PC-9 (cell line): ENCODE measurements around the gene UTP25. TPM values are rescaled to one million over a fixed set of nuclear protein-coding genes. Genes with fewer than 3 reads are reported as not detected.

ENCODE experiments used
- BruUV-seq: library from RNA; stranded (reverse); fragments of 400-500 nt; replicated peaks from 2 replicates; lab custom pipeline; 2021; lab: Mats Ljungman, UMichigan
- CTCF ChIA-PET: fragments of 300-600 bp; sonication (Branson Sonifier 250); formaldehyde crosslinking; loops from one replicate; lab custom pipeline; 2022; ENCODE audit warnings: antibody characterized with exemption; lab: Charles Lee
- POLR2A ChIA-PET: fragments of 300-600 bp; sonication (Branson Sonifier 250); formaldehyde crosslinking; loops from one replicate; lab custom pipeline; 2022; ENCODE audit warnings: antibody characterized with exemption; ENCODE audit not compliant: unreplicated experiment; lab: Charles Lee
- DNase-seq, 2 experiments: peaks; one replicate each; pipeline versions ENCODE4 v3.0.0 to v3.0.0-alpha.2; 2015 to 2022; ENCODE audit warnings: mixed read lengths in 1 of 2
- H2AFZ ChIP-seq: fragments of 200-600 bp; sonication (generic); 2 replicates; pipeline ENCODE4 v1.8.1; 2017; ENCODE audit warnings: antibody characterized with exemption
- H3F3A ChIP-seq: fragments of 200-600 bp; sonication (generic); 2 replicates; pipeline ENCODE4 v1.8.1; 2017; ENCODE audit warnings: antibody characterized with exemption, mild to moderate bottlenecking, low read depth; ENCODE audit not compliant: insufficient read depth
- H3K27ac ChIP-seq: fragments of 200-600 bp; sonication (generic); 2 replicates; pipeline ENCODE4 v1.6.1; 2016; ENCODE audit warnings: mixed run types
- H3K27me3 ChIP-seq: fragments of 200-600 bp; sonication (generic); 2 replicates; pipeline ENCODE4 v1.6.1; 2016; ENCODE audit warnings: low read depth, mixed run types; ENCODE audit not compliant: insufficient read depth
- H3K36me3 ChIP-seq: fragments of 200-600 bp; sonication (generic); 2 replicates; pipeline ENCODE4 v1.6.1; 2016; ENCODE audit warnings: low read depth, mixed run types
- H3K4me1 ChIP-seq: fragments of 200-600 bp; sonication (generic); replicated peaks from 2 replicates; pipeline ENCODE4 v1.6.1; 2016; ENCODE audit warnings: mixed run types; ENCODE audit not compliant: insufficient read depth
- H3K4me2 ChIP-seq: fragments of 200-600 bp; sonication (generic); 2 replicates; pipeline ENCODE4 v1.6.1; 2017; ENCODE audit warnings: mixed run types
- H3K4me3 ChIP-seq: fragments of 200-600 bp; sonication (generic); 2 replicates; pipeline ENCODE4 v1.6.1; 2016; ENCODE audit warnings: mixed run types
- H3K79me2 ChIP-seq: fragments of 200-600 bp; sonication (generic); 2 replicates; pipeline ENCODE4 v1.6.1; 2017; ENCODE audit warnings: low read depth, mixed run types
- H3K9me2 ChIP-seq: fragments of 200-600 bp; sonication (generic); 2 replicates; pipeline ENCODE4 v1.8.1; 2017; ENCODE audit warnings: mild to moderate bottlenecking; ENCODE audit not compliant: insufficient read depth
- H3K9me3 ChIP-seq: fragments of 200-600 bp; sonication (generic); 2 replicates; pipeline ENCODE4 v1.8.1; 2016; ENCODE audit warnings: low read depth; ENCODE audit not compliant: insufficient read depth
- H4K20me1 ChIP-seq: fragments of 200-600 bp; sonication (generic); 2 replicates; pipeline ENCODE4 v1.8.1; 2017; ENCODE audit not compliant: insufficient read depth
- EZH2 ChIP-seq: fragments of 200-600 bp; sonication (generic); IDR thresholded peaks from 2 replicates; pipeline ENCODE4 v1.8.0; 2017; ENCODE audit warnings: antibody characterized with exemption, low read depth
- intact Hi-C: fragments of 100-400 bp; cut with micrococcal nuclease; formaldehyde crosslinking; loops from one replicate; pipeline ENCODE4 v1.10.0; 2022; ENCODE audit not compliant: unreplicated experiment
- total RNA-seq: library from RNA; stranded (reverse); gene quantifications from 2 replicates; pipeline ENCODE4 v1.2.3, GENCODE V29; 2021
- TF ChIP-seq, protein P1 (sequence below): fragments of 200-600 bp; sonication (generic); conservative IDR thresholded peaks from 2 replicates; pipeline ENCODE4 v1.6.1; 2017; ENCODE audit warnings: mixed run types, antibody characterized with exemption, mild to moderate bottlenecking, moderate library complexity

Gene UTP25
- total RNA-seq, 1 experiment from 2014 or later: 9.3 TPM

DNA sequence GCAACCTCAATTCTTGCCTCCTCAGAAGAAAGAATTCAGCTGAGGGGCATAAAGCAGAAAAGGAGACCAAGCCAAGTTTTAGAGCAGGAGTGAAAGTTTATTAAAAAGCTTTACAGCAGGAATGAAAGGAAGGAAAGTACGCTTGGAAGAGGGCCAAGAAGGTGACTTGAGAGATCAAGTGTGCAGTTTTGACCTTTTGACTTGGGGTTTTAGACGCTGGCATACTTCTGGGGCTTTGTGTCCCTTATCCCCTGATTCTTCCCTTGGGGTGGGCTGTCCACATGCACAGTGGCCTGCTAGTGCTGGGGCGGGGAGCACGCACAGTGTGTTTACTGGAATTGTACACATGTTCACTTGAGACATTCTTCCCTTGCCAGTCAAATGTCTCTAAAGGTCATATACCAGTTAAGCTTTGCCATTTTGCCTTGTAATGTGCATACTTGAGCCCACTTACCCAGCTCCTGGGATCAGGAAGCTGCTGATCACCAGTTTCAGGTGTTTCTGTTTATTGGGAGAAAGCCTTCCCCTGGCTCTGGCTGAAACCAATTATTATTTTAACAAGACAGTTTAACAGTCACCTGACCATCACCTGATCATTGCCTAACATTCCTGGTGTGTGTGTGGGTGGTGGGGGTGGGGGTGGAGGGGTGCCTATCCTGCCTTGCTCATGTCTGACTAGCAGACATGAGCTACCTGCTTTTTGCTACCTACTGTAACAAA is 36.2 kb downstream of the UTP25 start:
- Histone ChIP-seq H3K27me3 (no peaks in the 10 kb centered on the region), H3K9me3 (no peaks in the 10 kb centered on the region), H3K4me2 (no peak overlapping the region), H3K79me2 (no peaks in the 10 kb centered on the region), H3K27ac (peak overlapping the region; percentile 37; the same call in 1 of the 2 replicates), H2AFZ (no peak overlapping the region), H4K20me1 (no peaks in the 10 kb centered on the region), H3K4me1 (peaks cover 11% of the 10 kb centered on the region), H3F3A (no peaks in the 10 kb centered on the region), H3K4me3 (no peak overlapping the region), H3K9me2 (no peaks in the 10 kb centered on the region), H3K36me3 (no peaks in the 10 kb centered on the region)
- no peak for DNase-seq
- no TSS peak for BruUV-seq
- ChIA-PET POLR2A (no interaction called here), CTCF (interaction anchor here (0.6 to 0.8 kb wide), 4 partner anchors 58 to 435 kb away, joined by 3 to 16 read pairs (median 9); partner anchors contain the start of genes G0S2 and IRF6)
- intact Hi-C loops: loop anchor here (5.0 kb wide), 1 partner anchor 33 kb away; no protein-coding TSS in a partner anchor
- no peak for TF ChIP-seq EZH2
- TF ChIP-seq, protein P1, sequence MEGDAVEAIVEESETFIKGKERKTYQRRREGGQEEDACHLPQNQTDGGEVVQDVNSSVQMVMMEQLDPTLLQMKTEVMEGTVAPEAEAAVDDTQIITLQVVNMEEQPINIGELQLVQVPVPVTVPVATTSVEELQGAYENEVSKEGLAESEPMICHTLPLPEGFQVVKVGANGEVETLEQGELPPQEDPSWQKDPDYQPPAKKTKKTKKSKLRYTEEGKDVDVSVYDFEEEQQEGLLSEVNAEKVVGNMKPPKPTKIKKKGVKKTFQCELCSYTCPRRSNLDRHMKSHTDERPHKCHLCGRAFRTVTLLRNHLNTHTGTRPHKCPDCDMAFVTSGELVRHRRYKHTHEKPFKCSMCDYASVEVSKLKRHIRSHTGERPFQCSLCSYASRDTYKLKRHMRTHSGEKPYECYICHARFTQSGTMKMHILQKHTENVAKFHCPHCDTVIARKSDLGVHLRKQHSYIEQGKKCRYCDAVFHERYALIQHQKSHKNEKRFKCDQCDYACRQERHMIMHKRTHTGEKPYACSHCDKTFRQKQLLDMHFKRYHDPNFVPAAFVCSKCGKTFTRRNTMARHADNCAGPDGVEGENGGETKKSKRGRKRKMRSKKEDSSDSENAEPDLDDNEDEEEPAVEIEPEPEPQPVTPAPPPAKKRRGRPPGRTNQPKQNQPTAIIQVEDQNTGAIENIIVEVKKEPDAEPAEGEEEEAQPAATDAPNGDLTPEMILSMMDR: no peak

DNA sequence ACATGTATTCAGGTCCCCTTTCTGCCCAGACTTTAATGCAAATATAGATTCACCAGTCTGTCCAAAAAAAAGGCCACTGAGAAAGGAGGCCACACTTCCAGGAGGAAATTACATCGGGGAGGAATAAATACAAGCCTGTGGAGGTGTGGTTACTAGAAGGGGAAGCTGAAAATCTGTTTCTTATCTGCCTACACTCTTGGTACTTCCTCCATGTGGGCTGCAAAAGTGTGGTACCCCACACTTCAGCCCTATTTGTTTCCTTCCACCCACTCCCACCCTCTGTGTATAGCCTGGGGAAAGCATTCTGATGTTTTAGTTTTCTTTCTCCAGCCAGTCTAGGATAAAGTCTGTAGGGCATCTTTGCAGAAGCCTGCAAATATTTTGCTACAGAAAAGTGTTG is 38.4 kb downstream of the UTP25 start:
- POLR2A ChIA-PET: no interaction called here
- no peak for DNase-seq
- Histone ChIP-seq H3K4me2 (no peak overlapping the region), H3K27ac (no peak overlapping the region), H2AFZ (no peak overlapping the region), H3K4me1 (peaks cover 11% of the 10 kb centered on the region), H3K9me3 (no peaks in the 10 kb centered on the region), H3K27me3 (no peaks in the 10 kb centered on the region), H3K4me3 (no peak overlapping the region), H4K20me1 (no peaks in the 10 kb centered on the region), H3K9me2 (no peaks in the 10 kb centered on the region), H3K79me2 (no peaks in the 10 kb centered on the region), H3F3A (no peaks in the 10 kb centered on the region), H3K36me3 (no peaks in the 10 kb centered on the region)
- CTCF ChIA-PET: no interaction called here
- TF ChIP-seq, protein P1: no peak
- no peak for TF ChIP-seq EZH2
- no TSS peak for BruUV-seq
- intact Hi-C loops: no loop called here

DNA sequence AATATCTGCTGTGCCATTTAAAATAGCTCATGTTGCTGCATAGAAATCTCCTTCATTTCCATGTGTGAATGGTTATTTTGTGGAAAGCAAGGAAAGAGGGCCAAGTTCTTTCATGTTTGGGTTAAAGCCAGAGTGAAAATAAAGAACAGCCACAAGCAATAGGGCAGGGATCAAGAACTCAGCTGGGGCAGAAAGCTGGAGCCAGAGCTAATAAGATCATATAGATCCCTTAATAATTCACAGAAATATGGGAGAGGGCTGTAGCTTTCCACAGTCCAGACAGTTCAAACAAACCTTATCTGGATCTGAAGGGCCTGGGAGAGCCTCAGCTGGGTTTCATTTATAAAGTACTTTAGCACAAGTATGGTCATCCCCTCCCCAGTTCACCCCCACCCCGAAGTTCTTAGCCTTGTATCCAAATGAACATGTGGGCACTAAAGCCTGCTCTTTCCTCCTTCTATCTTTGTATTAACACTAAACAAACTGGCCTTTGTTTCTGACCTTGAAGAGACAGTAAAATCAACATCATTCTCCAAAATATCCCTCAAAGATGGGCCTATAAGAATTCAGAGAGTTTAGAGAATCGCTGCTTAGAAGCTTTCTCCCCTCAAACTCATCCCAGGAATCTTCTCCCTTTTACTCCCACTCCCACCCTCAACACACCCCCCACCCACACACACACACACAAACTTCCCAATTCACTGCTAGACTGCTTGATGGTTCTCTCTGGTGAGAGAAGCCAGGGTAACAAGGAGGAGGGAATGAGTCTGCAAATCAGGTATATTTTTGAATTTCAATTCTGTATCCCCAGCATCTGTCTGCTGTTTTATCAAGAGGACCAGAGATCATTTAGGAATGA is 41.7 kb downstream of the UTP25 start:
- no peak overlapping the region for H3K4me3 ChIP-seq
- TF ChIP-seq EZH2: no peak
- TF ChIP-seq, protein P1: no peak
- intact Hi-C loops: no loop called here
- ChIA-PET CTCF (no interaction called here), POLR2A (no interaction called here)
- H3K9me3 ChIP-seq: no peaks in the 10 kb centered on the region
- H4K20me1 ChIP-seq: no peaks in the 10 kb centered on the region
- peaks cover 22% of the 10 kb centered on the region for H3K4me1 ChIP-seq
- H3K9me2 ChIP-seq: no peaks in the 10 kb centered on the region
- no peak overlapping the region for H2AFZ ChIP-seq
- H3K27ac ChIP-seq: no peak overlapping the region
- no TSS peak for BruUV-seq
- no peak for DNase-seq
- no peaks in the 10 kb centered on the region for H3K36me3 ChIP-seq
- no peaks in the 10 kb centered on the region for H3K79me2 ChIP-seq
- no peak overlapping the region for H3K4me2 ChIP-seq
- H3K27me3 ChIP-seq: no peaks in the 10 kb centered on the region
- H3F3A ChIP-seq: peaks cover 17% of the 10 kb centered on the region; the same call in 1 of the 2 replicates
